Effector memory CD4-positive, alpha-beta T cell (primary cell): Measurements from ENCODE around the gene NDUFAB1.

Experiments
- DNase-seq, 3 donors: peaks; one replicate each; pipeline ENCODE4 v3.0.0-alpha.2; 2020
- H3K27ac ChIP-seq: 2 replicates; pipeline ENCODE4 v1.7.0; 2013; ENCODE audit warnings: mild to moderate bottlenecking, low read length, moderate library complexity; ENCODE audit not compliant: insufficient read depth, poor library complexity, severe bottlenecking
- H3K27me3 ChIP-seq: replicated peaks from 2 replicates; pipeline ENCODE4 v1.7.0; 2013; ENCODE audit warnings: mild to moderate bottlenecking, low read length; ENCODE audit not compliant: insufficient read depth, control insufficient read depth, poor library complexity, severe bottlenecking
- H3K36me3 ChIP-seq: 2 replicates; pipeline ENCODE4 v1.7.0; 2013; ENCODE audit warnings: mild to moderate bottlenecking, low read length, moderate library complexity; ENCODE audit not compliant: control insufficient read depth, insufficient read depth
- H3K4me1 ChIP-seq: 2 replicates; pipeline ENCODE4 v1.7.0; 2013; ENCODE audit warnings: low read length, mild to moderate bottlenecking; ENCODE audit not compliant: control insufficient read depth, insufficient read depth, poor library complexity, severe bottlenecking
- H3K4me3 ChIP-seq: 2 replicates; pipeline ENCODE4 v1.7.0; 2013; ENCODE audit warnings: low read length, low read depth, mild to moderate bottlenecking; ENCODE audit not compliant: insufficient read depth, poor library complexity, severe bottlenecking
- H3K9me3 ChIP-seq: 2 replicates; pipeline ENCODE4 v1.7.0; 2013; ENCODE audit warnings: mild to moderate bottlenecking, low read length, moderate library complexity; ENCODE audit not compliant: control insufficient read depth

Gene NDUFAB1

GRCh38 chr16:23572394-23572793 is 23.7 kb downstream of the NDUFAB1 start:
- DNase-seq: no peak
- Histone ChIP-seq H3K27ac (no peak overlapping the region), H3K36me3 (peaks cover 44% of the 10 kb centered on the region), H3K4me3 (no peak overlapping the region), H3K9me3 (no peaks in the 10 kb centered on the region), H3K4me1 (no peaks in the 10 kb centered on the region), H3K27me3 (no peaks in the 10 kb centered on the region)

GRCh38 chr16:23571895-23572294 is 24.2 kb downstream of the NDUFAB1 start:
- DNase-seq: no peak
- H3K27ac ChIP-seq: no peak overlapping the region
- H3K9me3 ChIP-seq: no peaks in the 10 kb centered on the region
- no peak overlapping the region for H3K4me3 ChIP-seq
- no peaks in the 10 kb centered on the region for H3K4me1 ChIP-seq
- no peaks in the 10 kb centered on the region for H3K27me3 ChIP-seq
- peaks cover 49% of the 10 kb centered on the region for H3K36me3 ChIP-seq

GRCh38 chr16:23570992-23571632 is 25.0 kb downstream of the NDUFAB1 start:
- no peaks in the 10 kb centered on the region for H3K27me3 ChIP-seq
- peaks cover 53% of the 10 kb centered on the region for H3K36me3 ChIP-seq
- no peaks in the 10 kb centered on the region for H3K4me1 ChIP-seq

GRCh38 chr16:23567602-23568001 is 28.5 kb downstream of the NDUFAB1 start:
- peaks cover 65% of the 10 kb centered on the region for H3K36me3 ChIP-seq
- no peak overlapping the region for H3K27ac ChIP-seq

More at GRCh38 chr16:23570992-23571632, 25.0 kb downstream of the NDUFAB1 start:
- Histone ChIP-seq H3K27ac (no peak overlapping the region), H3K9me3 (no peaks in the 10 kb centered on the region), H3K4me3 (no peak overlapping the region)
- DNase-seq: no peak

GRCh38 chr16:23566724-23567123 is 29.4 kb downstream of the NDUFAB1 start:
- Histone ChIP-seq H3K36me3 (peaks cover 66% of the 10 kb centered on the region), H3K27ac (no peak overlapping the region), H3K9me3 (no peaks in the 10 kb centered on the region), H3K27me3 (no peaks in the 10 kb centered on the region), H3K4me3 (no peak overlapping the region), H3K4me1 (no peaks in the 10 kb centered on the region)
- DNase-seq: no peak

More at GRCh38 chr16:23567602-23568001, 28.5 kb downstream of the NDUFAB1 start:
- no peak for DNase-seq
- H3K4me1 ChIP-seq: no peaks in the 10 kb centered on the region
- no peaks in the 10 kb centered on the region for H3K9me3 ChIP-seq
- no peaks in the 10 kb centered on the region for H3K27me3 ChIP-seq
- H3K4me3 ChIP-seq: no peak overlapping the region

GRCh38 chr16:23564575-23565363 is 31.3 kb downstream of the NDUFAB1 start:
- H3K27me3 ChIP-seq: no peaks in the 10 kb centered on the region
- H3K4me3 ChIP-seq: no peak overlapping the region
- no peak overlapping the region for H3K27ac ChIP-seq
- no peaks in the 10 kb centered on the region for H3K9me3 ChIP-seq
- peaks cover 53% of the 10 kb centered on the region for H3K36me3 ChIP-seq
- H3K4me1 ChIP-seq: no peaks in the 10 kb centered on the region
- DNase-seq: no peak

- Histone ChIP-seq H3K9me3 (no peaks in the 10 kb centered on the region), H3K27ac (no peak overlapping the region), H3K4me3 (no peak overlapping the region), H3K4me1 (peaks cover 11% of the 10 kb centered on the region), H3K36me3 (peaks cover 52% of the 10 kb centered on the region), H3K27me3 (no peaks in the 10 kb centered on the region)
- no peak for DNase-seq
Measured at GRCh38 chr16:23563186-23563585, 32.9 kb downstream of the NDUFAB1 start.

- peaks cover 48% of the 10 kb centered on the region for H3K36me3 ChIP-seq
- no peak overlapping the region for H3K27ac ChIP-seq
- no peaks in the 10 kb centered on the region for H3K9me3 ChIP-seq
- no peak overlapping the region for H3K4me3 ChIP-seq
- no peak for DNase-seq
- peaks cover 13% of the 10 kb centered on the region for H3K4me1 ChIP-seq
- H3K27me3 ChIP-seq: no peaks in the 10 kb centered on the region
Measured at GRCh38 chr16:23562505-23562904, 33.6 kb downstream of the NDUFAB1 start.

- no peak for DNase-seq
- no peaks in the 10 kb centered on the region for H3K27me3 ChIP-seq
- H3K27ac ChIP-seq: no peak overlapping the region
- H3K4me3 ChIP-seq: no peak overlapping the region
- H3K4me1 ChIP-seq: peaks cover 13% of the 10 kb centered on the region
- H3K36me3 ChIP-seq: peaks cover 38% of the 10 kb centered on the region
- H3K9me3 ChIP-seq: no peaks in the 10 kb centered on the region
Measured at GRCh38 chr16:23561586-23561985, 34.5 kb downstream of the NDUFAB1 start.
